Endodermal cell (in vitro differentiated cells): ENCODE measurements around the gene PODNL1. TPM values are rescaled to one million over a fixed set of nuclear protein-coding genes. Genes with fewer than 3 reads are reported as not detected.

Source experiments
- DNase-seq: peaks from one replicate; pipeline ENCODE4 v3.0.0-alpha.2; 2017
- H3K27ac ChIP-seq: 2 replicates; pipeline ENCODE4 v1.5.1; 2013; ENCODE audit warnings: mild to moderate bottlenecking, low read depth, low read length, moderate library complexity
- H3K27me3 ChIP-seq: 2 replicates; pipeline ENCODE4 v1.6.1; 2013; ENCODE audit warnings: mild to moderate bottlenecking, low read length, moderate library complexity; ENCODE audit not compliant: insufficient read depth, control insufficient read depth, poor library complexity, severe bottlenecking
- H3K36me3 ChIP-seq: 2 replicates; pipeline ENCODE4 v1.7.0; 2013; ENCODE audit warnings: mild to moderate bottlenecking, low read length, moderate library complexity; ENCODE audit not compliant: control insufficient read depth, insufficient read depth
- H3K4me1 ChIP-seq: one replicate; pipeline ENCODE4 v1.7.0; 2013; ENCODE audit warnings: low read length; ENCODE audit not compliant: control insufficient read depth, insufficient read depth
- H3K4me3 ChIP-seq: 2 replicates; pipeline ENCODE4 v1.5.1; 2013; ENCODE audit warnings: mild to moderate bottlenecking, low read length, moderate library complexity
- H3K9ac ChIP-seq: 2 replicates; pipeline ENCODE4 v1.6.1; 2013; ENCODE audit warnings: mild to moderate bottlenecking, low read length, moderate library complexity; ENCODE audit not compliant: poor library complexity, severe bottlenecking; ENCODE audit errors: extremely low read depth
- H3K9me3 ChIP-seq: 2 replicates; pipeline ENCODE4 v1.6.1; 2013; ENCODE audit warnings: mild to moderate bottlenecking, low read length, moderate library complexity; ENCODE audit not compliant: control insufficient read depth
- H3K27ac Mint-ChIP-seq: 2 replicates; pipeline ENCODE4 v1.8.0; 2020; ENCODE audit warnings: mixed read lengths
- H3K27me3 Mint-ChIP-seq: 2 replicates; pipeline ENCODE4 v1.8.0; 2021; ENCODE audit warnings: mild to moderate bottlenecking, mixed read lengths; ENCODE audit not compliant: insufficient read depth
- H3K36me3 Mint-ChIP-seq: 2 replicates; pipeline ENCODE4 v1.8.0; 2020; ENCODE audit warnings: low read depth, mixed read lengths
- H3K4me1 Mint-ChIP-seq: 2 replicates; pipeline ENCODE4 v1.8.0; 2020; ENCODE audit warnings: mixed read lengths
- H3K4me3 Mint-ChIP-seq: 2 replicates; pipeline ENCODE4 v1.8.0; 2020; ENCODE audit warnings: mild to moderate bottlenecking, moderate library complexity, mixed read lengths
- H3K9me3 Mint-ChIP-seq: 2 replicates; pipeline ENCODE4 v1.8.0; 2020; ENCODE audit warnings: mild to moderate bottlenecking, mixed read lengths
- WGBS, 2 experiments: methylation state at CpG; one replicate each; pipeline versions ENCODE4 v1.1.5 to v1.1.7; 2013; ENCODE audit warnings: missing lambda C conversion rate in 2 of 2, mixed read lengths in 1 of 2; ENCODE audit not compliant: insufficient coverage in 1 of 2, insufficient read length in 1 of 2; 5-methylcytosine and 5-hydroxymethylcytosine counted together
- total RNA-seq, 2 donors: library from RNA; stranded (reverse); fragmentation: NEBNext Ultra II Directional in 1 of 2; extraction: Animal tissue kit (Norgen Biotek cat#: 25700) in 1 of 2; gene quantifications; 2 replicates in 1 of 2; 3 replicates in 1 of 2; pipeline ENCODE4 v1.2.1, GENCODE V29; 2021
- TF ChIP-seq, protein P1 (sequence below): fragments of 200-600 bp; sonication (generic); conservative IDR thresholded peaks from 2 replicates; pipeline ENCODE4 v1.5.0; 2021; ENCODE audit warnings: antibody characterized with exemption, mild to moderate bottlenecking

PODNL1 gene
- total RNA-seq, 2 donors from 2014 or later: 0.29 TPM; not detected in 1

DNA sequence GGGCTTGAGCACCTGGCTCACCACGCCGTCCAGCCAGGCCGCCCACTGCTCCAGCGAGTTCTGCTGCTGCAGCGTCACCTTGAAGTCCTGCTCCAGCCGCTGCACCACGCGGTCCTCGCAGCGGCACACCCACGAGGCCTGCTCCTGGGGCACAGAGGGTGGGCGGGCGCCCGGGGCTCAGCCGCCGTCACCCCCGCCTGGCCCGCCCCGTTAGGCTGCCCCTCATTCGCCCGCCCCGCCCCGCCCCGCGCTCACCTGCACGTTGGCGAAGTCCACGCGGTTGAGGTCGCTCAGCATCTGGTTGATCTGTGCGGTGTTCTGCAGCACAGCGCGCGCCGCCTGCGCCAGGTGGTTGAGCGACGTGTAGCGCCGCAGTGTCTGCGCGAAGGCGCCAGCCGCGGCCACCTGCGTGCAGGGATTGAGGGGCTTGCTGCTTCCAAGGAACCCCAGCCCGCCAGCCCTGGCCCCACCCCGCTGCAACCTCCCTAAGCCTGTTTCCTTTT lies 25.4 kb upstream of the PODNL1 start:
- Mint-ChIP-seq H3K9me3 (no peaks in the 10 kb centered on the region), H3K27ac (no peak overlapping the region), H3K36me3 (peaks cover 39% of the 10 kb centered on the region), H3K4me1 (peaks cover 5% of the 10 kb centered on the region), H3K4me3 (peak overlapping the region; percentile 34), H3K27me3 (peaks cover 18% of the 10 kb centered on the region)
- Histone ChIP-seq H3K9me3 (no peaks in the 10 kb centered on the region), H3K27me3 (no peaks in the 10 kb centered on the region), H3K9ac (no peak overlapping the region), H3K27ac (no peak overlapping the region), H3K36me3 (peaks cover 34% of the 10 kb centered on the region), H3K4me3 (no peak overlapping the region), H3K4me1 (no peaks in the 10 kb centered on the region)
- 96% methylated on average over 26 to 48 of the region's 48 CpGs for WGBS, 2 experiments
- TF ChIP-seq, protein P1, sequence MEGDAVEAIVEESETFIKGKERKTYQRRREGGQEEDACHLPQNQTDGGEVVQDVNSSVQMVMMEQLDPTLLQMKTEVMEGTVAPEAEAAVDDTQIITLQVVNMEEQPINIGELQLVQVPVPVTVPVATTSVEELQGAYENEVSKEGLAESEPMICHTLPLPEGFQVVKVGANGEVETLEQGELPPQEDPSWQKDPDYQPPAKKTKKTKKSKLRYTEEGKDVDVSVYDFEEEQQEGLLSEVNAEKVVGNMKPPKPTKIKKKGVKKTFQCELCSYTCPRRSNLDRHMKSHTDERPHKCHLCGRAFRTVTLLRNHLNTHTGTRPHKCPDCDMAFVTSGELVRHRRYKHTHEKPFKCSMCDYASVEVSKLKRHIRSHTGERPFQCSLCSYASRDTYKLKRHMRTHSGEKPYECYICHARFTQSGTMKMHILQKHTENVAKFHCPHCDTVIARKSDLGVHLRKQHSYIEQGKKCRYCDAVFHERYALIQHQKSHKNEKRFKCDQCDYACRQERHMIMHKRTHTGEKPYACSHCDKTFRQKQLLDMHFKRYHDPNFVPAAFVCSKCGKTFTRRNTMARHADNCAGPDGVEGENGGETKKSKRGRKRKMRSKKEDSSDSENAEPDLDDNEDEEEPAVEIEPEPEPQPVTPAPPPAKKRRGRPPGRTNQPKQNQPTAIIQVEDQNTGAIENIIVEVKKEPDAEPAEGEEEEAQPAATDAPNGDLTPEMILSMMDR: no peak
- DNase-seq: peak; percentile 72

DNA sequence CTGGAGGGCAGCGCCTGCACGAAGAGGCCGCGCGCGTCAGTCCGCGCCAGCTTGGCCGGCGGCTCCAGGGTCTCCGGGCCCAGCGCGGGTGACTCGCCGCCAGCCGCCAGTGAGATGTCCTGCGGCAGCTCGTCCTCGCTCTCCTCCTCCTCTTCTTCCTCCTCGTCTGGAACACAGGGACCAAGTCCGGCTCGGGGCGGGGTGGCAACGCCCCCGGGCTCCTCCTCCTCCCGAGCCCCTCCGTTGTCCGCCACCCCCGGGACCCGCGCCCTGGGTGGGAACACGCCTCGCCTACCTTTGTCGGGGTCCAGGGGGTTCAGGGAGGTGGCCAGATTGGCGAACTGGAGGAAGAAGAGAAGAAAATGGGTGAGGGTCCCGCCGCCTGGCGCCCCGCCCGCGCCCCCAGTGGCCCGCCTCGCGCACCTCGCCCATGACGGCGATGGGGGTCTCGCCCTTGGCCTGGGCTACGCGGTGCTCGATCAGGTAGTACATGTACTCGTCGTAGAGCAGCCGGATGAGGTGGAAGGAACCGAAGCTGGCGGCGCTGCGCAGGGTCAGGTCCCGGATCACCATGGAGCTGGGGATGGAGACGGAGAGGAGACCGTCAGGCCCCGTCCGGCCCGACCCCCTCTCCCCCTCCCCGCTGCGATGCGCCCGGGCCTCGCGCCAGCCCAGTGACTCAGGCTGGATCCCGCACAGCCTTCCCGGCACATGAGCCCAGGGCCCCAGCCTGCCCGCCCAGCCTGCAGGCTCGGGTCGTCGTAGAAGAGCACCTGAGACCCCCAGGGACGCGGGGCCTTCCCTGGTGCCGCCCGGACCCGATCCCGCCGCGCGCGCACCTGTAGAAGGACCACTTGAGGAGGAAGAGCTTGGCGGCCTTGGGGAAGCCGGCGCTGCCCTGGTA lies 24.7 kb upstream of the PODNL1 start:
- no peak overlapping the region for H3K27ac Mint-ChIP-seq
- H3K9me3 Mint-ChIP-seq: no peaks in the 10 kb centered on the region
- H3K4me1 Mint-ChIP-seq: peaks cover 5% of the 10 kb centered on the region
- peak overlapping the region; percentile 34 for H3K4me3 Mint-ChIP-seq
- H3K9ac ChIP-seq: no peak overlapping the region
- peak; percentile 83 for DNase-seq
- TF ChIP-seq, protein P1: peak; percentile 28
- peaks cover 41% of the 10 kb centered on the region for H3K36me3 Mint-ChIP-seq
- H3K9me3 ChIP-seq: no peaks in the 10 kb centered on the region
- no peaks in the 10 kb centered on the region for H3K27me3 ChIP-seq
- peaks cover 36% of the 10 kb centered on the region for H3K36me3 ChIP-seq
- peaks cover 18% of the 10 kb centered on the region for H3K27me3 Mint-ChIP-seq
- H3K4me3 ChIP-seq: no peak overlapping the region
- 84 to 92% methylated on average over 53 to 85 of the region's 89 CpGs for WGBS, 2 experiments
- no peak overlapping the region for H3K27ac ChIP-seq
- no peaks in the 10 kb centered on the region for H3K4me1 ChIP-seq

DNA sequence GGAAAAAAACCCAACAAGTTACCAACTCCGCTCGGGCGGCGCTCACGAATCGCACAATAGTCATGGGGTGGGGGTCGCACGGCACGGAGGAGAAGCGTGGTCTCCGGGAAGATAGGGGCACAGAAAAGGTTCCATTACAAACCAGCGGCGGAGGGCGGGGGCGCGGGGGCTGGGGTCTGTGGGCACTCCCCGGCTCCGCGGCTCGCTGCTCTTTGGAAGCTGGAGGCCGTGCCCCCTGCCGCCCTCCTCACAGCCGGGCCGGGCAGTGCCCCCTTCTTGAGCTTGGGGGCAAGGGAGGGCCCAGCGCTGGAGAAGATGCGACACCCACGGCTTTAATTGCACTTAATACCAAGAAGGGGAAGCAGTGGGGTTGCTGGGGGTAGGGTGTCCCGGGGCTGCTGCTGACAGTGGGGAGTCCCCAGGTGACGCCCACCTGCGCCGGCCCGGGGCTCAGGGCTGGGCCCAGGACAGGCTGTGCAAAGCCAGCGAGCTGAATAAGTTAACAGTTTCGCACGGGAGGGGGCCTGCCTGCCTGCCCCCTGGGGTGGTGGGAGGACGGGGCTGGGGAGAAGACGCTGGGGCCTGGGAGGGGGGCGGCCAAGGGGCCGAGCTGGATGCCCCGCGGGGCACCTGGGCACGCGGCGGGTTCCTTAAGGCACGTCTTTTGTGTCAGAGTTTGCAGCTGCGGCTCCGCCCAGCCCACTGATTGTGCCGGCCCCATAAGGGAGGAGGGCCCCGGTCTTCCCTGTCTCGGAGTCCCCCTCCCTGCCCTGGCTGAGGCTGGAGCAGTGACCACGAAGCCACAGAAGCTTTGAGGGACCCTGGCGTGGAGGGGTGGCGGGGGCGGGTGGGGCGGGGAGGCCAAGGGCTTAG lies 23.8 kb upstream of the PODNL1 start:
- WGBS, 2 experiments: 72 to 80% methylated on average over 27 to 55 of the region's 55 CpGs
- no peak overlapping the region for H3K27ac Mint-ChIP-seq
- peaks cover 34% of the 10 kb centered on the region for H3K36me3 Mint-ChIP-seq
- peak; percentile 86 for DNase-seq
- peak overlapping the region; percentile 34 for H3K4me3 Mint-ChIP-seq
- Histone ChIP-seq H3K4me1 (no peaks in the 10 kb centered on the region), H3K36me3 (peaks cover 33% of the 10 kb centered on the region), H3K27me3 (no peaks in the 10 kb centered on the region), H3K4me3 (no peak overlapping the region), H3K27ac (peak overlapping the region; percentile 32), H3K9me3 (no peaks in the 10 kb centered on the region), H3K9ac (no peak overlapping the region)
- H3K27me3 Mint-ChIP-seq: peaks cover 18% of the 10 kb centered on the region
- peaks cover 5% of the 10 kb centered on the region for H3K4me1 Mint-ChIP-seq
- TF ChIP-seq, protein P1: no peak
- no peaks in the 10 kb centered on the region for H3K9me3 Mint-ChIP-seq
